Measurements from ENCODE around the gene MPRIP. TPM values are rescaled to one million over a fixed set of nuclear protein-coding genes. Genes with fewer than 3 reads are reported as not detected.

Gene MPRIP
- total RNA-seq, 1 experiment from 2014 or later: 443 TPM

- H3K27me3 ChIP-seq (ENCODE audit: insufficient read depth, low read depth): no peaks in the 10 kb centered on the region
- no peak for DNase-seq
- H3K36me3 ChIP-seq (ENCODE audit: low read depth): peaks cover 63% of the 10 kb centered on the region
- H3K27ac ChIP-seq: peak overlapping the region; percentile 85
- peaks cover 67% of the 10 kb centered on the region for H3K4me1 ChIP-seq (replicated peaks; ENCODE audit: insufficient read depth)
- H4K20me1 ChIP-seq (ENCODE audit: insufficient read depth): peaks cover 77% of the 10 kb centered on the region
- peaks cover 96% of the 10 kb centered on the region for H3F3A ChIP-seq (ENCODE audit: insufficient read depth, low read depth)
- H2AFZ ChIP-seq: no peak overlapping the region
- no peaks in the 10 kb centered on the region for H3K9me2 ChIP-seq (ENCODE audit: insufficient read depth)
- H3K79me2 ChIP-seq (ENCODE audit: low read depth): peaks cover 96% of the 10 kb centered on the region
- H3K4me2 ChIP-seq: peak overlapping the region; percentile 73
- H3K9me3 ChIP-seq (ENCODE audit: insufficient read depth, low read depth): no peaks in the 10 kb centered on the region
- ChIA-PET POLR2A (ENCODE audit: unreplicated experiment) (no interaction called here), CTCF (no interaction called here)
- H3K4me3 ChIP-seq: no peak overlapping the region
- intact Hi-C loops (cut with micrococcal nuclease; ENCODE audit: unreplicated experiment): no loop called here
- BruUV-seq (replicated peaks): no TSS peak
- no peak for TF ChIP-seq CTCF (conservative IDR thresholded peaks at IDR 0.05)
- TF ChIP-seq EZH2 (IDR thresholded peaks at IDR 0.05; ENCODE audit: low read depth): no peak
Observed at GRCh38 chr17:17079336-17079735, 37.1 kb downstream of the MPRIP start.

GRCh38 chr17:17079761-17080160 is 37.5 kb downstream of the MPRIP start:
- intact Hi-C loops (cut with micrococcal nuclease; ENCODE audit: unreplicated experiment): no loop called here

GRCh38 chr17:17080181-17080631 is 37.9 kb downstream of the MPRIP start:
- no TSS peak for BruUV-seq (replicated peaks)
- no peaks in the 10 kb centered on the region for H3K9me3 ChIP-seq (ENCODE audit: insufficient read depth, low read depth)
- H3K79me2 ChIP-seq (ENCODE audit: low read depth): peaks cover 96% of the 10 kb centered on the region
- ChIA-PET POLR2A (ENCODE audit: unreplicated experiment) (no interaction called here), CTCF (no interaction called here)
- H4K20me1 ChIP-seq (ENCODE audit: insufficient read depth): peaks cover 75% of the 10 kb centered on the region
- H3K27ac ChIP-seq: peak overlapping the region; percentile 85; the same call in 1 of the 2 replicates
- DNase-seq: no peak
- H3F3A ChIP-seq (ENCODE audit: insufficient read depth, low read depth): peaks cover 96% of the 10 kb centered on the region
- peaks cover 64% of the 10 kb centered on the region for H3K36me3 ChIP-seq (ENCODE audit: low read depth)
- intact Hi-C loops (cut with micrococcal nuclease; ENCODE audit: unreplicated experiment): no loop called here
- H3K9me2 ChIP-seq (ENCODE audit: insufficient read depth): no peaks in the 10 kb centered on the region
- H3K27me3 ChIP-seq (ENCODE audit: insufficient read depth, low read depth): no peaks in the 10 kb centered on the region
- TF ChIP-seq CTCF (conservative IDR thresholded peaks at IDR 0.05) (no peak), EZH2 (IDR thresholded peaks at IDR 0.05; ENCODE audit: low read depth) (no peak)
- H3K4me2 ChIP-seq: peak overlapping the region; percentile 73; the same call in 1 of the 2 replicates
- H3K4me1 ChIP-seq (replicated peaks; ENCODE audit: insufficient read depth): peaks cover 58% of the 10 kb centered on the region
- no peak overlapping the region for H3K4me3 ChIP-seq
- no peak overlapping the region for H2AFZ ChIP-seq

More at GRCh38 chr17:17079761-17080160, 37.5 kb downstream of the MPRIP start:
- Histone ChIP-seq H2AFZ (no peak overlapping the region), H3K4me2 (peak overlapping the region; percentile 73), H3K36me3 (ENCODE audit: low read depth) (peaks cover 64% of the 10 kb centered on the region), H3K4me1 (replicated peaks; ENCODE audit: insufficient read depth) (peaks cover 63% of the 10 kb centered on the region), H4K20me1 (ENCODE audit: insufficient read depth) (peaks cover 77% of the 10 kb centered on the region), H3K4me3 (no peak overlapping the region), H3K27ac (peak overlapping the region; percentile 85), H3K9me2 (ENCODE audit: insufficient read depth) (no peaks in the 10 kb centered on the region), H3K9me3 (ENCODE audit: insufficient read depth, low read depth) (no peaks in the 10 kb centered on the region), H3F3A (ENCODE audit: insufficient read depth, low read depth) (peaks cover 96% of the 10 kb centered on the region), H3K27me3 (ENCODE audit: insufficient read depth, low read depth) (no peaks in the 10 kb centered on the region), H3K79me2 (ENCODE audit: low read depth) (peaks cover 96% of the 10 kb centered on the region)
- CTCF ChIA-PET: no interaction called here
- no peak for TF ChIP-seq EZH2 (IDR thresholded peaks at IDR 0.05; ENCODE audit: low read depth)
- no peak for TF ChIP-seq CTCF (conservative IDR thresholded peaks at IDR 0.05)
- BruUV-seq (replicated peaks): no TSS peak
- DNase-seq: no peak
- POLR2A ChIA-PET (ENCODE audit: unreplicated experiment): no interaction called here

Data from PC-9 (cell line).